ENCODE results near the gene SMC6.

The SMC6 gene

GRCh38 chr2:17628349-17629261, 125.0 kb downstream of the SMC6 start:
- DNase-seq: peak in 29 of 42 donors; percentile 7 to 81 (median 40)
- intact Hi-C loops (cut with DNase I): no loop called here

DNA sequence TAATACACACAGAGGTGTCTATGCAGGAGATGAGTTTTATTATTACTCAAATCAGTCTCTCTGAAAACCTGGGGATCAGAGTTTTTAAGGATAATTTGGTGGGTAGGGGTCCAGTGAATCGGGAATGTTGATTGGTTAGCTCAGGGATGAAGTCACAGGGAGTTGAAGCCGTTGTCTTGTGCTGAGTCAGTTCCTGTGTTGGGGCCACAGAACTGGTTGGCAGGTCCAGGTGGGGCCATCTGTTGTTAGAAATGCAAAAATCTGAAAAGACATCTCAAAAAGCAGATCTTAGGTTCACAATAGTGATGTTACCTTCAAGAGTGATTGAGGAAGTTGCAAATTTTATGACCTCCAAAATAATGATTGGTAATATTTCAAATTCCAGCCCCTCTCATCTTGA, 126.2 kb downstream of the SMC6 start:
- intact Hi-C loops (cut with DNase I): no loop called here
- no peak for DNase-seq

- DNase-seq: no peak
- intact Hi-C loops (cut with DNase I): no loop called here
Observed at GRCh38 chr2:17626986-17627385, 126.6 kb downstream of the SMC6 start.

- DNase-seq: peak; percentile 51 to 97 (median 82)
- intact Hi-C loops (cut with DNase I): no loop called here
Observed at GRCh38 chr2:17625446-17625845, 128.2 kb downstream of the SMC6 start.

GRCh38 chr2:17621781-17622180, 131.8 kb downstream of the SMC6 start:
- no peak for DNase-seq
- intact Hi-C loops (cut with DNase I): no loop called here

GRCh38 chr2:17620841-17621240, 132.8 kb downstream of the SMC6 start:
- intact Hi-C loops (cut with DNase I): no loop called here
- DNase-seq: no peak

GRCh38 chr2:17620280-17620679, 133.3 kb downstream of the SMC6 start:
- intact Hi-C loops (cut with DNase I): no loop called here
- DNase-seq: peak in 35 of 42 donors; percentile 6 to 81 (median 43)

DNA sequence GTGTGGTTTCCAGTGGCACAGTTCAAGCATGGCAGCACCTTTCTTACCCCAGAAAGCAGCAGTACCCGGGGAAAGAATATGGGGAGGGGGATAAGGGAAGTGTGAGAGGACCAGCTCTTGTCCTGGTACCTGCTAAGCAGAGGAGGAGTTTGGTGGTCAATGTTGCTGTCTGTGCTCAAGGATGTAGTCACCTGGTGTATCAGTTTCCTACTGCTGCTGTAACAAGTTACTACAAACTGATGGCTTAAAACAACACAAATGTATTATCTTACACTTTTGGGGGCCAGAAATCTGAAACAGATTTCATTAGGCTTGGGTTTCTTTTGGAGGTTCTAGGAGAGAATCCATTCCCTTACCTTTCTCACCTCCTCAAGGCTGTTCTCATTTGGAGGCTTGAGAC, 135.7 kb downstream of the SMC6 start:
- DNase-seq: no peak
- intact Hi-C loops (cut with DNase I): no loop called here

DNA sequence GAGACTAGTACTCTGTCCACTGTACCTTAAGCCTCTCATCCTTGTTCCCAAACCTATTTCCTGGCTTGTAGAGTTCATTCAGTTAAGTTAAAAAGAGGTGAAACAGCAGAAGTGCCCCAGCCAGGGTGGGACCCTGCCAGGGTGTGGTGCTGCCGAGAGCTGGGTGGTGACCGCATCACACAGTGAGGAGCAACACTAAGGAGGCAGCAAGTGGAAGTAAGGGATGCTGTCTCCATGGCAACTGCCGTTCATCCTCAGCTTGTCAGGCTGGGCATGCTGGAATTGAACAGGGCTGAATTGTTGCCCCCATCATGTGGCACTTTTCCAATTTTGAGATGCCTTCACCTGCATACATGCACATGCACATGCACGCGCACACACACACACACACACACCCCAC, 136.1 kb downstream of the SMC6 start:
- intact Hi-C loops (cut with DNase I): no loop called here
- DNase-seq: no peak

- intact Hi-C loops (cut with DNase I): no loop called here
Observed at GRCh38 chr2:17616405-17616804, 137.2 kb downstream of the SMC6 start.

GRCh38 chr2:17615728-17616351, 137.8 kb downstream of the SMC6 start:
- no peak for DNase-seq
- intact Hi-C loops (cut with DNase I): no loop called here

More at GRCh38 chr2:17616405-17616804, 137.2 kb downstream of the SMC6 start:
- DNase-seq: no peak

GRCh38 chr2:17615147-17615546, 138.5 kb downstream of the SMC6 start:
- DNase-seq: no peak
- intact Hi-C loops (cut with DNase I): no loop called here

DNA sequence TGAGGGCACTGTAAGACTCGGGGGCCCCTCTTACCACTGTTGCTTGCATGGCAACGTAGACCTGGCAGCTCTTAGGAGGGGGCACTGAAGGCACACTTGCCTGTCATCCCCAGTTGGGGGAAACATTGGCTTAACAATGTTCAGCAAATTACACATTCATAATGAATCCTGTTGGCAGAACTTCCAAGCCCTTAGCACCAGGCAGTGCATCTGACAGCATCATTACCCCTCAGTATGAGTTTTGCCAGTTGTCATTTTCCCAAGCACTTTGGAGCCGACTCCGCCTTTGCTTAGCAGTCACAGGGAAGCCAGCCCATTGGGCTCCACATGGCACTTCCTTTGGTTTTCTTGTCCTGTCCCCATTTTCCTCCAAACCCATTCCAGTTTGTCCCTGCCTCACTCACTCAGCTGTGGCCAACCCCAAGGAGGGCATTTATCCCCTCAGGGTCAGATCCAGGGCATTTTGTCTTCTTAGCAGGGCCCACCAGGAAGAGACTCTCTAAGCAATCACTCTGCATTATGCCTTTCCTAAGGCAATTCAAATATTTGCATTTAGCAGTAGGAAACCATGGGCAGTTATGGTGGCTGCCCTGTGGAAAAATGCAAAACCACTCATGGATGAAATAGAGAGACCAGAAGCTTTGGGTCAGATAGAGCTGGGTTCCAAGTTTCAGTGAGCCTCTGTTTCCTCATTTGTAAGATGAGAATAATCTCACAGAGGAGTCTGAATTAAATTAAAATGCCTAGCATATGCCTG, 139.3 kb downstream of the SMC6 start:
- DNase-seq: no peak
- intact Hi-C loops (cut with DNase I): no loop called here

Data from head of caudate nucleus (tissue), 42 donors.